ENCODE results near the gene RAC2.

GRCh38 chr22:37192741-37193140 lies 51.3 kb downstream of the RAC2 start:
- TF ChIP-seq POLR2A (IDR thresholded peaks at IDR 0.05; ENCODE audit: low read depth, low read length) (no peak), POLR2AphosphoS5 (IDR thresholded peaks at IDR 0.05; ENCODE audit: low read depth, low read length) (no peak)
